ENCODE results near the gene MOSMO.

Gene MOSMO

GRCh38 chr16:22007509-22008214 is at the start of gene MOSMO:
MOSMO (plus strand) TSS chr16:22008111; CDS start chr16:22008302, 191 bp downstream.
- H3K9ac ChIP-seq (ENCODE audit: low read length), result peak within 1 kb of the TSS; percentile 87
- H3K9me3 ChIP-seq (ENCODE audit: control insufficient read depth, low read length), result no peaks in the 10 kb centered on the region
- H3K4me1 ChIP-seq (ENCODE audit: control insufficient read depth, insufficient read depth, low read length), result peaks cover 6% of the 10 kb centered on the region

GRCh38 chr16:21959050-21959449 is 48.9 kb upstream of the MOSMO start:
- Histone ChIP-seq H3K36me3 (ENCODE audit: control insufficient read depth, insufficient read depth, low read length) (peaks cover 8% of the 10 kb centered on the region), H3K4me3 (ENCODE audit: low read length) (no peak overlapping the region), H3K4me1 (ENCODE audit: control insufficient read depth, insufficient read depth, low read length) (peaks cover 4% of the 10 kb centered on the region), H3K27me3 (ENCODE audit: control insufficient read depth, insufficient read depth, low read length) (no peaks in the 10 kb centered on the region), H3K9me3 (ENCODE audit: control insufficient read depth, low read length) (no peaks in the 10 kb centered on the region), H3K9ac (ENCODE audit: low read length) (no peak overlapping the region)

More at GRCh38 chr16:22007509-22008214, at the start of gene MOSMO:
- Histone ChIP-seq H3K4me3 (ENCODE audit: low read length) (peak within 1 kb of the TSS; percentile 62), H3K36me3 (ENCODE audit: control insufficient read depth, insufficient read depth, low read length) (no peaks in the 10 kb centered on the region), H3K27me3 (ENCODE audit: control insufficient read depth, insufficient read depth, low read length) (no peaks in the 10 kb centered on the region)

GRCh38 chr16:21962475-21962874 is 45.4 kb upstream of the MOSMO start:
- H3K9ac ChIP-seq (ENCODE audit: low read length), result no peak overlapping the region
- no peaks in the 10 kb centered on the region for H3K4me1 ChIP-seq (ENCODE audit: control insufficient read depth, insufficient read depth, low read length)
- no peaks in the 10 kb centered on the region for H3K27me3 ChIP-seq (ENCODE audit: control insufficient read depth, insufficient read depth, low read length)
- no peaks in the 10 kb centered on the region for H3K9me3 ChIP-seq (ENCODE audit: control insufficient read depth, low read length)
- H3K36me3 ChIP-seq (ENCODE audit: control insufficient read depth, insufficient read depth, low read length), result peaks cover 15% of the 10 kb centered on the region
- H3K4me3 ChIP-seq (ENCODE audit: low read length), result no peak overlapping the region

GRCh38 chr16:21963887-21964286 is 44.0 kb upstream of the MOSMO start:
- H3K27me3 ChIP-seq (ENCODE audit: control insufficient read depth, insufficient read depth, low read length), result no peaks in the 10 kb centered on the region
- H3K9ac ChIP-seq (ENCODE audit: low read length), result no peak overlapping the region
- no peaks in the 10 kb centered on the region for H3K9me3 ChIP-seq (ENCODE audit: control insufficient read depth, low read length)
- H3K36me3 ChIP-seq (ENCODE audit: control insufficient read depth, insufficient read depth, low read length), result peaks cover 14% of the 10 kb centered on the region
- H3K4me1 ChIP-seq (ENCODE audit: control insufficient read depth, insufficient read depth, low read length), result no peaks in the 10 kb centered on the region
- H3K4me3 ChIP-seq (ENCODE audit: low read length), result no peak overlapping the region

GRCh38 chr16:21964353-21964752 is 43.6 kb upstream of the MOSMO start:
- H3K9ac ChIP-seq (ENCODE audit: low read length), result no peak overlapping the region
- peaks cover 10% of the 10 kb centered on the region for H3K36me3 ChIP-seq (ENCODE audit: control insufficient read depth, insufficient read depth, low read length)
- no peaks in the 10 kb centered on the region for H3K9me3 ChIP-seq (ENCODE audit: control insufficient read depth, low read length)
- no peak overlapping the region for H3K4me3 ChIP-seq (ENCODE audit: low read length)
- H3K27me3 ChIP-seq (ENCODE audit: control insufficient read depth, insufficient read depth, low read length), result no peaks in the 10 kb centered on the region
- H3K4me1 ChIP-seq (ENCODE audit: control insufficient read depth, insufficient read depth, low read length), result no peaks in the 10 kb centered on the region

GRCh38 chr16:21971856-21972255 is 36.1 kb upstream of the MOSMO start:
- Histone ChIP-seq H3K27me3 (ENCODE audit: control insufficient read depth, insufficient read depth, low read length) (no peaks in the 10 kb centered on the region), H3K4me3 (ENCODE audit: low read length) (no peak overlapping the region), H3K9me3 (ENCODE audit: control insufficient read depth, low read length) (no peaks in the 10 kb centered on the region), H3K9ac (ENCODE audit: low read length) (no peak overlapping the region), H3K4me1 (ENCODE audit: control insufficient read depth, insufficient read depth, low read length) (no peaks in the 10 kb centered on the region), H3K36me3 (ENCODE audit: control insufficient read depth, insufficient read depth, low read length) (peaks cover 5% of the 10 kb centered on the region)

GRCh38 chr16:21973945-21974344 is 34.0 kb upstream of the MOSMO start:
- H3K9ac ChIP-seq (ENCODE audit: low read length), result no peak overlapping the region
- no peaks in the 10 kb centered on the region for H3K4me1 ChIP-seq (ENCODE audit: control insufficient read depth, insufficient read depth, low read length)
- H3K36me3 ChIP-seq (ENCODE audit: control insufficient read depth, insufficient read depth, low read length), result peaks cover 5% of the 10 kb centered on the region
- no peak overlapping the region for H3K4me3 ChIP-seq (ENCODE audit: low read length)
- H3K27me3 ChIP-seq (ENCODE audit: control insufficient read depth, insufficient read depth, low read length), result no peaks in the 10 kb centered on the region
- H3K9me3 ChIP-seq (ENCODE audit: control insufficient read depth, low read length), result no peaks in the 10 kb centered on the region

GRCh38 chr16:21980032-21980431 is 27.9 kb upstream of the MOSMO start:
- H3K4me3 ChIP-seq (ENCODE audit: low read length), result no peak overlapping the region
- no peaks in the 10 kb centered on the region for H3K27me3 ChIP-seq (ENCODE audit: control insufficient read depth, insufficient read depth, low read length)
- no peak overlapping the region for H3K9ac ChIP-seq (ENCODE audit: low read length)
- H3K4me1 ChIP-seq (ENCODE audit: control insufficient read depth, insufficient read depth, low read length), result no peaks in the 10 kb centered on the region
- H3K36me3 ChIP-seq (ENCODE audit: control insufficient read depth, insufficient read depth, low read length), result peaks cover 18% of the 10 kb centered on the region
- H3K9me3 ChIP-seq (ENCODE audit: control insufficient read depth, low read length), result no peaks in the 10 kb centered on the region

- no peaks in the 10 kb centered on the region for H3K9me3 ChIP-seq (ENCODE audit: control insufficient read depth, low read length)
- no peaks in the 10 kb centered on the region for H3K27me3 ChIP-seq (ENCODE audit: control insufficient read depth, insufficient read depth, low read length)
- no peak overlapping the region for H3K9ac ChIP-seq (ENCODE audit: low read length)
- H3K36me3 ChIP-seq (ENCODE audit: control insufficient read depth, insufficient read depth, low read length), result peaks cover 13% of the 10 kb centered on the region
- H3K4me3 ChIP-seq (ENCODE audit: low read length), result no peak overlapping the region
- peaks cover 5% of the 10 kb centered on the region for H3K4me1 ChIP-seq (ENCODE audit: control insufficient read depth, insufficient read depth, low read length)
Measured at GRCh38 chr16:21982108-21982507, 25.8 kb upstream of the MOSMO start.

- Histone ChIP-seq H3K36me3 (ENCODE audit: control insufficient read depth, insufficient read depth, low read length) (peaks cover 12% of the 10 kb centered on the region), H3K9ac (ENCODE audit: low read length) (no peak overlapping the region), H3K9me3 (ENCODE audit: control insufficient read depth, low read length) (no peaks in the 10 kb centered on the region), H3K27me3 (ENCODE audit: control insufficient read depth, insufficient read depth, low read length) (no peaks in the 10 kb centered on the region), H3K4me3 (ENCODE audit: low read length) (no peak overlapping the region), H3K4me1 (ENCODE audit: control insufficient read depth, insufficient read depth, low read length) (peaks cover 5% of the 10 kb centered on the region)
Measured at GRCh38 chr16:21984062-21984461, 23.8 kb upstream of the MOSMO start.

- Histone ChIP-seq H3K9ac (ENCODE audit: low read length) (no peak overlapping the region), H3K4me3 (ENCODE audit: low read length) (no peak overlapping the region), H3K27me3 (ENCODE audit: control insufficient read depth, insufficient read depth, low read length) (no peaks in the 10 kb centered on the region), H3K36me3 (ENCODE audit: control insufficient read depth, insufficient read depth, low read length) (no peaks in the 10 kb centered on the region), H3K4me1 (ENCODE audit: control insufficient read depth, insufficient read depth, low read length) (peaks cover 5% of the 10 kb centered on the region), H3K9me3 (ENCODE audit: control insufficient read depth, low read length) (no peaks in the 10 kb centered on the region)
Measured at GRCh38 chr16:21985524-21985923, 22.4 kb upstream of the MOSMO start.

- Histone ChIP-seq H3K9me3 (ENCODE audit: control insufficient read depth, low read length) (no peaks in the 10 kb centered on the region), H3K4me3 (ENCODE audit: low read length) (no peak overlapping the region), H3K9ac (ENCODE audit: low read length) (no peak overlapping the region), H3K27me3 (ENCODE audit: control insufficient read depth, insufficient read depth, low read length) (no peaks in the 10 kb centered on the region), H3K36me3 (ENCODE audit: control insufficient read depth, insufficient read depth, low read length) (no peaks in the 10 kb centered on the region), H3K4me1 (ENCODE audit: control insufficient read depth, insufficient read depth, low read length) (peaks cover 8% of the 10 kb centered on the region)
Measured at GRCh38 chr16:21986692-21987246, 21.1 kb upstream of the MOSMO start.
